PC-9 (cell line): ENCODE data around the gene OR2T10.
"Not testable (repeated sequence)": the region's sequence is repeated elsewhere in the genome, so short reads cannot be mapped to it uniquely, and the experiment has no call there.

ENCODE experiments used
- EZH2 ChIP-seq: fragments of 200-600 bp; sonication (generic); IDR thresholded peaks from 2 replicates; pipeline ENCODE4 v1.8.0; 2017; ENCODE audit warnings: antibody characterized with exemption, low read depth
- TF ChIP-seq, protein P1 (sequence below): fragments of 200-600 bp; sonication (generic); conservative IDR thresholded peaks from 2 replicates; pipeline ENCODE4 v1.6.1; 2017; ENCODE audit warnings: mixed run types, antibody characterized with exemption, mild to moderate bottlenecking, moderate library complexity

DNA sequence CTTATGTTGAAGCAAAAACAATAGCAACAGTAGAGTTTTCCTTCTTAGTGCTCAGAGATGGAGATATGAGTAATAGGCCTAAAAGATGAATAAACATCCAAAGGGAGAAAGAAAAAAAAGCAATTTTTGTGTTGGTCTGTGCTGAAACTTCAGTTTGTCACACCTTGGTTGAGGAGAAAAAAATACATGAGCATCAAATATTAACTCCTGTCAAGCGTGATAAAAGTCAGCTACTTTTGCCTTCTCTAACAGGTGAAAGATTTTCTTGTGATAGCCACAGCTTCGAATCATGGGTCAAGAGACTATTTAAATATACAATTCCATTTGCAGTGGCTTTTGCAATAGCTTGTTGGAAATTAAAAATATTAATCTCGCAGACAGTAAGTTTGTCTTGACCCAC lies 43.4 kb upstream of the OR2T10 start:
- TF ChIP-seq, protein P1, sequence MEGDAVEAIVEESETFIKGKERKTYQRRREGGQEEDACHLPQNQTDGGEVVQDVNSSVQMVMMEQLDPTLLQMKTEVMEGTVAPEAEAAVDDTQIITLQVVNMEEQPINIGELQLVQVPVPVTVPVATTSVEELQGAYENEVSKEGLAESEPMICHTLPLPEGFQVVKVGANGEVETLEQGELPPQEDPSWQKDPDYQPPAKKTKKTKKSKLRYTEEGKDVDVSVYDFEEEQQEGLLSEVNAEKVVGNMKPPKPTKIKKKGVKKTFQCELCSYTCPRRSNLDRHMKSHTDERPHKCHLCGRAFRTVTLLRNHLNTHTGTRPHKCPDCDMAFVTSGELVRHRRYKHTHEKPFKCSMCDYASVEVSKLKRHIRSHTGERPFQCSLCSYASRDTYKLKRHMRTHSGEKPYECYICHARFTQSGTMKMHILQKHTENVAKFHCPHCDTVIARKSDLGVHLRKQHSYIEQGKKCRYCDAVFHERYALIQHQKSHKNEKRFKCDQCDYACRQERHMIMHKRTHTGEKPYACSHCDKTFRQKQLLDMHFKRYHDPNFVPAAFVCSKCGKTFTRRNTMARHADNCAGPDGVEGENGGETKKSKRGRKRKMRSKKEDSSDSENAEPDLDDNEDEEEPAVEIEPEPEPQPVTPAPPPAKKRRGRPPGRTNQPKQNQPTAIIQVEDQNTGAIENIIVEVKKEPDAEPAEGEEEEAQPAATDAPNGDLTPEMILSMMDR = not testable (repeated sequence)
- TF ChIP-seq EZH2 = not testable (repeated sequence)
